ENCODE measurements around the gene ZNF101. TPM values are rescaled to one million over a fixed set of nuclear protein-coding genes. Genes with fewer than 3 reads are reported as not detected.

The ZNF101 gene
- total RNA-seq, 2 donors from 2014 or later, result 53.2 to 62.9 TPM

GRCh38 chr19:19652482-19653295 lies 15.9 kb upstream of the ZNF101 start:
- H3K36me3 Mint-ChIP-seq (ENCODE audit: low read depth), result peaks cover 73% of the 10 kb centered on the region

GRCh38 chr19:19653597-19654147 lies 15.0 kb upstream of the ZNF101 start:
- TF ChIP-seq CTCF (conservative IDR thresholded peaks at IDR 0.05), result no peak
- Histone ChIP-seq H3K27me3 (ENCODE audit: control insufficient read depth, insufficient read depth, low read length, poor library complexity, severe bottlenecking) (no peaks in the 10 kb centered on the region), H3K9ac (ENCODE audit: extremely low read depth, low read length, poor library complexity, severe bottlenecking) (no peak overlapping the region), H3K9me3 (ENCODE audit: control insufficient read depth, low read length) (no peaks in the 10 kb centered on the region), H3K4me3 (ENCODE audit: low read length) (no peak overlapping the region), H3K4me1 (ENCODE audit: control insufficient read depth, insufficient read depth, low read length) (no peaks in the 10 kb centered on the region), H3K27ac (ENCODE audit: low read depth, low read length) (no peak overlapping the region), H3K36me3 (ENCODE audit: control insufficient read depth, insufficient read depth, low read length) (peaks cover 76% of the 10 kb centered on the region)
- no peak for DNase-seq
- Mint-ChIP-seq H3K4me1 (no peaks in the 10 kb centered on the region), H3K4me3 (no peak overlapping the region), H3K36me3 (ENCODE audit: low read depth) (peaks cover 76% of the 10 kb centered on the region), H3K27ac (no peak overlapping the region), H3K9me3 (no peaks in the 10 kb centered on the region), H3K27me3 (ENCODE audit: insufficient read depth) (no peaks in the 10 kb centered on the region)
- WGBS, 2 experiments (ENCODE audit: insufficient coverage in 1 of 2, insufficient read length in 1 of 2), result 96 to 98% methylated on average over 21 to 23 of the region's 23 CpGs

More at GRCh38 chr19:19652482-19653295, 15.9 kb upstream of the ZNF101 start:
- Histone ChIP-seq H3K27ac (ENCODE audit: low read depth, low read length) (no peak overlapping the region), H3K4me1 (ENCODE audit: control insufficient read depth, insufficient read depth, low read length) (no peaks in the 10 kb centered on the region), H3K9ac (ENCODE audit: extremely low read depth, low read length, poor library complexity, severe bottlenecking) (no peak overlapping the region), H3K36me3 (ENCODE audit: control insufficient read depth, insufficient read depth, low read length) (peaks cover 72% of the 10 kb centered on the region), H3K27me3 (ENCODE audit: control insufficient read depth, insufficient read depth, low read length, poor library complexity, severe bottlenecking) (no peaks in the 10 kb centered on the region), H3K9me3 (ENCODE audit: control insufficient read depth, low read length) (no peaks in the 10 kb centered on the region), H3K4me3 (ENCODE audit: low read length) (no peak overlapping the region)
- no peak for DNase-seq
- no peak overlapping the region for H3K4me3 Mint-ChIP-seq
- H3K27ac Mint-ChIP-seq, result peak overlapping the region; percentile 7
- no peak for TF ChIP-seq CTCF (conservative IDR thresholded peaks at IDR 0.05)
- WGBS, 2 experiments (ENCODE audit: insufficient coverage in 1 of 2, insufficient read length in 1 of 2), result 96 to 98% methylated on average over 16 to 24 of the region's 24 CpGs
- no peaks in the 10 kb centered on the region for H3K27me3 Mint-ChIP-seq (ENCODE audit: insufficient read depth)
- no peaks in the 10 kb centered on the region for H3K4me1 Mint-ChIP-seq
- no peaks in the 10 kb centered on the region for H3K9me3 Mint-ChIP-seq

GRCh38 chr19:19654441-19654840 lies 14.2 kb upstream of the ZNF101 start:
- no peak overlapping the region for H3K4me3 ChIP-seq (ENCODE audit: low read length)
- no peaks in the 10 kb centered on the region for H3K27me3 ChIP-seq (ENCODE audit: control insufficient read depth, insufficient read depth, low read length, poor library complexity, severe bottlenecking)
- 95 to 98% methylated on average over 14 to 15 of the region's 15 CpGs for WGBS, 2 experiments (ENCODE audit: insufficient coverage in 1 of 2, insufficient read length in 1 of 2)
- H3K9me3 ChIP-seq (ENCODE audit: control insufficient read depth, low read length), result no peaks in the 10 kb centered on the region
- H3K9ac ChIP-seq (ENCODE audit: extremely low read depth, low read length, poor library complexity, severe bottlenecking), result no peak overlapping the region
- DNase-seq, result no peak
- H3K27ac ChIP-seq (ENCODE audit: low read depth, low read length), result no peak overlapping the region
- Mint-ChIP-seq H3K36me3 (ENCODE audit: low read depth) (peaks cover 75% of the 10 kb centered on the region), H3K4me1 (no peaks in the 10 kb centered on the region), H3K27ac (no peak overlapping the region), H3K27me3 (ENCODE audit: insufficient read depth) (no peaks in the 10 kb centered on the region), H3K9me3 (no peaks in the 10 kb centered on the region), H3K4me3 (no peak overlapping the region)
- H3K4me1 ChIP-seq (ENCODE audit: control insufficient read depth, insufficient read depth, low read length), result no peaks in the 10 kb centered on the region
- TF ChIP-seq CTCF (conservative IDR thresholded peaks at IDR 0.05), result no peak
- peaks cover 77% of the 10 kb centered on the region for H3K36me3 ChIP-seq (ENCODE audit: control insufficient read depth, insufficient read depth, low read length)

All from endodermal cell (in vitro differentiated cells).